Muscle layer of colon (tissue), 2 donors: ENCODE measurements around the gene RXRA.

Experiments
- H3K27ac ChIP-seq: one replicate; pipeline ENCODE4 v1.7.0; 2013; ENCODE audit warnings: low read depth, mild to moderate bottlenecking, low read length, moderate library complexity
- H3K27me3 ChIP-seq, 2 donors: one replicate each; pipeline ENCODE4 v1.7.0; 2013; ENCODE audit warnings: low read length in 2 of 2, mild to moderate bottlenecking in 2 of 2; ENCODE audit not compliant: insufficient read depth in 2 of 2, control insufficient read depth in 1 of 2
- H3K36me3 ChIP-seq: one replicate; pipeline ENCODE4 v1.7.0; 2013; ENCODE audit warnings: mild to moderate bottlenecking, low read length; ENCODE audit not compliant: insufficient read depth
- H3K4me1 ChIP-seq: one replicate; pipeline ENCODE4 v1.7.0; 2013; ENCODE audit warnings: mild to moderate bottlenecking, low read length; ENCODE audit not compliant: insufficient read depth
- H3K4me3 ChIP-seq, 2 donors: one replicate each; pipeline ENCODE4 v1.7.0; 2013; ENCODE audit warnings: low read length in 2 of 2, low read depth in 1 of 2, mild to moderate bottlenecking in 1 of 2, moderate library complexity in 1 of 2
- H3K9ac ChIP-seq: one replicate; pipeline ENCODE4 v1.7.0; 2013; ENCODE audit warnings: low read length
- H3K9me3 ChIP-seq: one replicate; pipeline ENCODE4 v1.7.0; 2013; ENCODE audit warnings: mild to moderate bottlenecking, low read length
- donor health status: abdominal sarcoma.
- donor health status: Adenocarcinoma of cecum.

RXRA gene

GRCh38 chr9:134454476-134454857 is 128.2 kb downstream of the RXRA start:
- no peaks in the 10 kb centered on the region for H3K27me3 ChIP-seq

GRCh38 chr9:134455021-134455471 is 128.8 kb downstream of the RXRA start:
- H3K27me3 ChIP-seq, result no peaks in the 10 kb centered on the region
- no peaks in the 10 kb centered on the region for H3K9me3 ChIP-seq
- H3K36me3 ChIP-seq, result no peaks in the 10 kb centered on the region
- no peak overlapping the region for H3K9ac ChIP-seq
- H3K4me1 ChIP-seq, result peaks cover 37% of the 10 kb centered on the region
- H3K27ac ChIP-seq, result peak overlapping the region; percentile 82
- H3K4me3 ChIP-seq, result no peak overlapping the region

More at GRCh38 chr9:134454476-134454857, 128.2 kb downstream of the RXRA start:
- Histone ChIP-seq H3K4me1 (peaks cover 37% of the 10 kb centered on the region), H3K27ac (no peak overlapping the region), H3K9me3 (no peaks in the 10 kb centered on the region), H3K36me3 (no peaks in the 10 kb centered on the region), H3K9ac (no peak overlapping the region), H3K4me3 (no peak overlapping the region)

- Histone ChIP-seq H3K9ac (no peak overlapping the region), H3K27me3 (no peaks in the 10 kb centered on the region), H3K4me1 (peaks cover 37% of the 10 kb centered on the region), H3K9me3 (no peaks in the 10 kb centered on the region), H3K27ac (peak overlapping the region; percentile 82), H3K4me3 (peak overlapping the region; percentile 6 to 44), H3K36me3 (no peaks in the 10 kb centered on the region)
Measured at GRCh38 chr9:134455537-134455933, 129.3 kb downstream of the RXRA start.

- no peaks in the 10 kb centered on the region for H3K9me3 ChIP-seq
Measured at GRCh38 chr9:134455934-134456755, 129.9 kb downstream of the RXRA start.

GRCh38 chr9:134456756-134457305 is 130.6 kb downstream of the RXRA start:
- Histone ChIP-seq H3K36me3 (no peaks in the 10 kb centered on the region), H3K9ac (peak overlapping the region; percentile 19), H3K27me3 (no peaks in the 10 kb centered on the region), H3K27ac (peak overlapping the region; percentile 82), H3K9me3 (no peaks in the 10 kb centered on the region), H3K4me3 (no peak overlapping the region), H3K4me1 (peaks cover 37% of the 10 kb centered on the region)

More at GRCh38 chr9:134455934-134456755, 129.9 kb downstream of the RXRA start:
- Histone ChIP-seq H3K36me3 (no peaks in the 10 kb centered on the region), H3K27me3 (no peaks in the 10 kb centered on the region), H3K9ac (peak overlapping the region; percentile 19), H3K4me3 (peak overlapping the region; percentile 6 to 44), H3K4me1 (peaks cover 37% of the 10 kb centered on the region), H3K27ac (peak overlapping the region; percentile 82)

DNA sequence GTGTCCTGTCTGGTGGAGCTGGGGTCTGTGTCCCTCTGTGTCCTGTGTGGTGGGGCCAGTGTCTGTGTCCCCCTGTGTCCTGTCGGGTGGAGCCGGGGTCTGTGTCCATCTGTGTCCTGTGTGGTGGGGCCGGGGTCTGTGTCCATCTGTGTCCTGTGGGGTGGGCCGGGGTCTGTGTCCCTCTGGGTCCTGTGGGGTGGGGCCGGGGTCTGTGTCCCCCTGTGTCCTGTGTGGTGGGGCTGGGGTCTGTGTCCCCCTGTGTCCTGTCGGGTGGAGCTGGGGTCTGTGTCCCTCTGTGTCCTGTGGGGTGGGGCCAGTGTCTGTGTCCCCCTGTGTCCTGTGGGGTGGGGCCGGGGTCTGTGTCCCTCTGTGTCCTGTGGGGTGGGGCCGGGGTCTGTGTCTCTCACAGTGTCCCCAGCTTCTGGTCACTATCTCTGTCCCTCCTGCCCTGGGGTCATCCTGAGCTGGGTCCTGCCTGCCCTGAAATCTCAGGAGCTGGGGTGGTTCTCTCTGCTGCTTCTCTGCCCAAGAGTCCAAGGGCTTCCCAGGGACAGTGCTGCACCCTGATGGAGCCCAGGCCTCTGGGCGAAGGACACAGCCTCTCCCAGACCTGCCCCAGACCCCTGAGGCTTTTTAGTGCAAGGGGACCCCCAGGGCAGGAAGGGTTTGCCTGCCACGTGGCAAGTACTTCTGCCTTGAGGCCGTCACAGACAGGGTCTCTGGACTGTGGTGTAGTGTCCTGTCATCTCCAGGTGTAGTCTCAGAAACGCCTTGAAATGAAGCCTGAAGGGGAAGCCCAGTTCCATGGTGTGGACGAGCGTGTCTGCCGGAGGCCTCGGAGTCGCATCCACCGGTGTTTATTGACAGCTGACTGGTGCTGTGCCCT is 131.3 kb downstream of the RXRA start:
- Histone ChIP-seq H3K9ac (peak overlapping the region; percentile 19), H3K27me3 (no peaks in the 10 kb centered on the region)

GRCh38 chr9:134458207-134459108 is 132.2 kb downstream of the RXRA start:
- Histone ChIP-seq H3K4me3 (no peak overlapping the region), H3K27me3 (no peaks in the 10 kb centered on the region), H3K27ac (no peak overlapping the region), H3K4me1 (peaks cover 37% of the 10 kb centered on the region), H3K36me3 (no peaks in the 10 kb centered on the region), H3K9ac (no peak overlapping the region), H3K9me3 (no peaks in the 10 kb centered on the region)

More for the DNA sequence above, 131.3 kb downstream of the RXRA start:
- Histone ChIP-seq H3K4me3 (no peak overlapping the region), H3K4me1 (peaks cover 37% of the 10 kb centered on the region), H3K27ac (peak overlapping the region; percentile 12), H3K9me3 (no peaks in the 10 kb centered on the region), H3K36me3 (no peaks in the 10 kb centered on the region)

GRCh38 chr9:134459164-134459563 is 132.9 kb downstream of the RXRA start:
- no peaks in the 10 kb centered on the region for H3K36me3 ChIP-seq
- H3K9me3 ChIP-seq, result no peaks in the 10 kb centered on the region
- no peak overlapping the region for H3K27ac ChIP-seq
- peaks cover 37% of the 10 kb centered on the region for H3K4me1 ChIP-seq
- no peak overlapping the region for H3K4me3 ChIP-seq
- no peak overlapping the region for H3K9ac ChIP-seq
- no peaks in the 10 kb centered on the region for H3K27me3 ChIP-seq

DNA sequence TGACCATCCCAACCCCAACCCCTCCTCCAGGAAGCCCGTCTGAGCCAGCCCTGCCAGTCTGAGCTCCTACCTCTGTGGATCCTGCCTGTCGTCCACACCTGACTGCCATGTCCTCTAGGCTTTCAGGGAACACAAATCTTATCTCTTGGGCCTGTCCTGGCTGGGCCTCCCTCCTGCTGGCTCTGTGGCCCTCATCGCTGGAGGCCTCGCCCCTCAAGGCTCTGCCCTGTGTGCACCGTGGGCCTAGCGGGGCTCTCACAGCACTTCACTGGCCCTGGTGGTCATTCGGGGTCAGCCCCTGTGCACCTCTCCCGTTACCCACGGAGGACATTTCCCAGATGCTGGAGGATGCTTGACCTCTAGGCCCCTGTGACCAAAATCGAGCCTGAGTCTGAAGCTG is 133.3 kb downstream of the RXRA start:
- peaks cover 37% of the 10 kb centered on the region for H3K4me1 ChIP-seq
- no peak overlapping the region for H3K4me3 ChIP-seq
- H3K9ac ChIP-seq, result no peak overlapping the region
- H3K9me3 ChIP-seq, result no peaks in the 10 kb centered on the region
- no peaks in the 10 kb centered on the region for H3K27me3 ChIP-seq
- H3K36me3 ChIP-seq, result no peaks in the 10 kb centered on the region
- H3K27ac ChIP-seq, result no peak overlapping the region

DNA sequence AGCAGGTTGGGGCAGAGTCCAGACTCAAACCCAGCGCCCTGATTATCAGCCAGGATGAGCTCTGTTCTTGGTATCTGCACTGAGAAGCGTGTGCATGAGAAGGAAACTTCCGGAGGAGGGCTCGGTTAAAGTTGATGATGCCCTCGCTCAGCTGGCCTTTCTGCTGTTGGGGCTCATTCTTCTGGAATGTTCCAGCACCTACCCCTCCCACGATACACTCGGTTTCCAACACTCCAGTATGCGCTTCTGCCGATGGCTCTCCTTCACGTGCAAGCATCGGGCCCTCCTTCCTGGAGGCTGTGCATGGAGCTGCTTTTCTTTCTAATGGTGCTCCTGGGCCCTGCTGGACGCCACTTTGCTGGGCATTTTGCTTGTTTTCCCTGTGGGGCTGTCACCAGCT is 134.0 kb downstream of the RXRA start:
- no peaks in the 10 kb centered on the region for H3K36me3 ChIP-seq
- H3K4me1 ChIP-seq, result peaks cover 33% of the 10 kb centered on the region
- H3K9me3 ChIP-seq, result no peaks in the 10 kb centered on the region
- H3K9ac ChIP-seq, result no peak overlapping the region
- no peak overlapping the region for H3K27ac ChIP-seq
- no peak overlapping the region for H3K4me3 ChIP-seq
- H3K27me3 ChIP-seq, result no peaks in the 10 kb centered on the region
